ENCODE results near the gene CELSR2.

The CELSR2 gene

DNA sequence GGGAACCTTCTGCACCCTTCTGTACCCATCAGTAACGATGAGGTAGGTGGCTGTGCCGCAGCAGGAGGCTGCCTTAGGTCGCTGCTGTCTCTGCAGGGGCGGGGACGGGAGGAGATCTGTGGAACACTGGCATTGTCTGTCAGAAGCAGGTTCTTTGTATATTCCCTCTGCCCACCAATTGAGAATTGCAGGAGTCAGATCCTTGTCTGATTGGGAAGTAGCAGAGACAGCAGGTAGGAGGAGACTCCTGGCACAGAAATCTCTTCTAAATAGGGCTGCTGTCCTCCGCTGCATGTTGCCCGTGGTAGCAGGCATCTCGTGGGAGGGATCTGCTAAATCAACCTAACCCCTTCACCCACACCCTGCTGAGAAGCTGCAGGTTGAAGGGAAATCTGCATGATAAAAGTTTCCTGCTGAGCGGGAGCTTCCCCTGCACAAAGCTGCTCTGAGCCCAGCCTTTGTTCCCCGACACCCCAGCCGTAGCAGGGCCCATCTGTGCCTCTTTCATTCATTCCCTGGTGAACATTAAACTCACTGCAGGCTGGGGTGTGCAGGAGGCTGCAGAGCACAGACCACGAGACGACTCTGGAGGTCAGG, 19.7 kb upstream of the CELSR2 start:
- DNase-seq, result no peak

DNA sequence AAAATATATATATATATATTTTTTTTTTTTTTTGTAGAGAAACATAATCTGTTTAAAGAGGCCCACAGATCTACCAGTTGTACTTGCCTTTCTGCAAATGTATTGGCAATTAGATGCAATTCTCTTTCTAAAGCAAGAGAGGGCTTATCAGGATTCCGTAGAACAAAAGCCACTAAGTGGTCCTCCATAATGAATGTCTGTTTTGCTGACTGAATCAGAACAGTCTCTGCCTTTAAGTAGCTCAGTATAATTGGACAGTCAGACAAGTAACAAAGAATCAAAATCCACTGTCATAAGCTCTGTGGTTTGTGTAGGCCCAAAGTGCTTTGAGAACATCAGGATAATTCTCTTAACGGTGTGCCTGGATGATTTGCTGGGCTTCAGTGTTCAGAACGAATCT, 18.3 kb upstream of the CELSR2 start:
- DNase-seq, result no peak

GRCh38 chr1:109235137-109235536, 14.2 kb upstream of the CELSR2 start:
- DNase-seq, result no peak

DNA sequence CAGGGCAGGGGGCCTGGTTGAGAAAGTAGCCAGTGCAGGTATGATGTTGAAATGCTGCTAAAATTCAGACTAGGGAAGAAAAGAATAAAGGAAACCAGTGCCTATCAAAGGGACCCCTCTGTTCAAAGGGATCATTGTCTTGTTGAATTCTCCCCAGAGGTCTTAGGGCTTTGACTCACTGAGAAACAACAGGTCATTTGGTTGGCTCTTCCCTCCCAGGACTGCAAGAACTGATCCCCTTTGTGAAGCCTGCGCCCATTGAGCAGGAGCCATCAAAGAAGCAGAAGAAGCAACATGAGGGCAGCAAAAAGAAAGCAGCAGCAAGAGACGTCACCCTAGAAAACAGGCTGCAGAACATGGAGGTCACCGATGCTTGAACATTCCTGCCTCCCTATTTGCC, 11.8 kb upstream of the CELSR2 start:
- DNase-seq, result no peak

GRCh38 chr1:109238382-109238781, 11.0 kb upstream of the CELSR2 start:
- DNase-seq, result no peak

GRCh38 chr1:109239047-109239408, 10.3 kb upstream of the CELSR2 start:
- no peak for DNase-seq

- DNase-seq, result peak; percentile 67 to 90
Observed at GRCh38 chr1:109239409-109240068, 9.8 kb upstream of the CELSR2 start.

- DNase-seq, result peak in 1 of 2 experiments; percentile 47
Observed at GRCh38 chr1:109240158-109241152, 8.9 kb upstream of the CELSR2 start.

DNA sequence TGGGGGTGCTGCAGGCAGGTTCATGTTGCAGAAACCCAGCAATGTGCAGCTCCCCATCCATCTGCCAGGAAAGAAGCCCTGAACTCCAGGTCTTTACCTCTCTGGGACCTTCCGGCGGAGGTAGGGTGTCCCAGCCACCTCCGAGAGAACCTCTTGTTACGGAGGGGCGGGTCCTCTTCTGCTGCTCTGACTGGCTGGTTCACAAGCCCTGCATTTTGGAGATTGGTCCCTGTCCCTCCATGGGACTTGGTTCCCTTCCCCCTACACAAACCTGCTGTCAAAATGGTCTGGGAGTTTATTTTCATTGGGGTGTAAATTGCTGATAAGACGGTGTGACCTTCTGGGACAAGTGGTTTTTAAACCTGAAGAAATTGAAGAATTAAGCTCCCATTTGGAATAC, 8.0 kb upstream of the CELSR2 start:
- DNase-seq, result no peak

GRCh38 chr1:109241841-109242345, 7.4 kb upstream of the CELSR2 start:
- DNase-seq, result no peak

GRCh38 chr1:109242387-109242786, 7.0 kb upstream of the CELSR2 start:
- DNase-seq, result no peak

DNA sequence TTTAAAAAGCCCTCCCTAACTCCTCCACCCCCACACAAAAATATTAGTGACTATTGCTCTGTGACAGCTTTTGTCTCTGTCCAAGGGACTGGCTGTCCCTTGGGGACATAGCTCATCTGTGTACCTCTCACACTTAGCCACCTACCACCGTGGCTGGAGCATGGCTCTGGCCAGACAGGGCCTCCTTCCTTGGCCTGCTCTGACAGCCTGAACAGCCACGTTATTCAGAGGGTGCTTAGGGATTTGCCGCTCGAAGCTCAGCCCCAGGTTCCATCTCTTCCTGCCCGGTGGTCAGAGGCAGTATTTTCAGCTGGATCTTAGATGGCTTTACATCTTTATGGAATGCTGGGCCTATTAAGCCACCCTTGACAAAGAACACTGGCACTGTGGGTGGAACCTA, 6.1 kb upstream of the CELSR2 start:
- no peak for DNase-seq

GRCh38 chr1:109243860-109244552, 5.3 kb upstream of the CELSR2 start:
- DNase-seq, result no peak

DNA sequence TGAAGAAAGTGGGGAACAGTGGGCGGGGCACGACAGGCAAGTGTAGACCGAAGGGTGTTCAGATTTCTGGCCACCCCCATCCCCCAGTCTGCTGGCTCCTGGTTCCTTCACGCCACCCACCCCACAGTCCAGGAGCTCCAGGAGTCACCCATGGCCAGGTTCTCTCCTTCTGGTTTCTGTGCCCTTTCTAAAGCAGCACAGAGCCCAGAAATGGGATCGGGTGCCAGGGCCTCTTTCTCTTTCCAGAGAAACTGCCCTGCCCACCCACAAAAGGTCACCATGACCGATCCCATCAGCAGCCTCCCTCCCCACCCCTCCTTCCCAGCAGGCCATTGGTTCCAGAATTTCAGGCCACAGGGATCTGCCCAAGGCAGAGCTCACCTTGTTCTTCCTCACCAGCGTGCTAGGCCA, 3.2 kb upstream of the CELSR2 start:
- DNase-seq, result no peak

- DNase-seq, result no peak
Observed at GRCh38 chr1:109247401-109248365, 1.7 kb upstream of the CELSR2 start.

- DNase-seq, result no peak
Observed at GRCh38 chr1:109248444-109248796, 919 bp upstream of the CELSR2 start.

- peak in 1 of 2 experiments; percentile 82 for DNase-seq
Observed at GRCh38 chr1:109249654-109250401, 489 bp downstream of the CELSR2 start.

- no peak for DNase-seq
Observed at GRCh38 chr1:109250454-109251276, 1.3 kb downstream of the CELSR2 start.

- DNase-seq, result no peak
Observed at GRCh38 chr1:109251277-109252166, 2.2 kb downstream of the CELSR2 start.

Measured in NCI-H526 (cell line).